Endothelial cell of hepatic sinusoid (primary cell): Measurements from ENCODE around the gene DDHD1.
"Not testable (repeated sequence)": the region's sequence is repeated elsewhere in the genome, so short reads cannot be mapped to it uniquely, and the experiment has no call there.

ENCODE experiments used
- in situ Hi-C: cut with HindIII; loops from 2 replicates; pipeline ENCODE4 v1.10.0; 2017; ENCODE audit warnings: low sequenced_read_pairs

Gene DDHD1

GRCh38 chr14:53152184-53152886 lies 788 bp downstream of the DDHD1 start:
- in situ Hi-C loops: no loop called here

- in situ Hi-C loops: no loop called here
These were observed 1.5 kb downstream of the DDHD1 start for GRCh38 chr14:53151523-53152183.

- in situ Hi-C loops: no loop called here
These were observed 3.3 kb downstream of the DDHD1 start for GRCh38 chr14:53149668-53150316.

- in situ Hi-C loops: no loop called here
These were observed 4.5 kb downstream of the DDHD1 start for GRCh38 chr14:53148671-53149070.

- in situ Hi-C loops: no loop called here
These were observed 5.2 kb downstream of the DDHD1 start for GRCh38 chr14:53147893-53148292.

- in situ Hi-C loops: no loop called here
These were observed 5.9 kb downstream of the DDHD1 start for GRCh38 chr14:53147208-53147607.

- in situ Hi-C loops: no loop called here
These were observed 6.4 kb downstream of the DDHD1 start for GRCh38 chr14:53146739-53147138.

GRCh38 chr14:53144244-53144643 lies 8.9 kb downstream of the DDHD1 start:
- in situ Hi-C loops: no loop called here

GRCh38 chr14:53140585-53140984 lies 12.5 kb downstream of the DDHD1 start:
- in situ Hi-C loops: no loop called here

GRCh38 chr14:53137568-53138203 lies 15.4 kb downstream of the DDHD1 start:
- in situ Hi-C loops: no loop called here

- in situ Hi-C loops: not testable (repeated sequence)
These were observed 22.6 kb downstream of the DDHD1 start for GRCh38 chr14:53130491-53130890.

- in situ Hi-C loops: no loop called here
These were observed 24.7 kb downstream of the DDHD1 start for GRCh38 chr14:53128303-53129028.

- in situ Hi-C loops: no loop called here
These were observed 25.3 kb downstream of the DDHD1 start for GRCh38 chr14:53127832-53128231.

- in situ Hi-C loops: no loop called here
These were observed 26.0 kb downstream of the DDHD1 start for GRCh38 chr14:53127151-53127550.

- in situ Hi-C loops: no loop called here
These were observed 26.4 kb downstream of the DDHD1 start for GRCh38 chr14:53126731-53127130.

GRCh38 chr14:53124786-53125185 lies 28.3 kb downstream of the DDHD1 start:
- in situ Hi-C loops: no loop called here

GRCh38 chr14:53121419-53121818 lies 31.7 kb downstream of the DDHD1 start:
- in situ Hi-C loops: not testable (repeated sequence)

- in situ Hi-C loops: not testable (repeated sequence)
These were observed 35.6 kb downstream of the DDHD1 start for GRCh38 chr14:53117479-53117878.

GRCh38 chr14:53113989-53114388 lies 39.1 kb downstream of the DDHD1 start:
- in situ Hi-C loops: no loop called here

GRCh38 chr14:53110096-53110495 lies 43.0 kb downstream of the DDHD1 start:
- in situ Hi-C loops: no loop called here
